HEK293 (cell line): ENCODE data around the gene KCNQ1.
A peak's percentile ranks its signal among the peaks of the same experiment; 100 is the strongest.

ENCODE experiments used
- CTCF ChIA-PET: fragments of 350-600 bp; formaldehyde crosslinking; extraction: SDS; loops from one replicate; lab custom pipeline; 2021; ENCODE audit warnings: antibody characterized with exemption; lab: Yijun Ruan, JAX
- POLR2A ChIA-PET: fragments of 300-600 bp; formaldehyde crosslinking; extraction: SDS; loops from one replicate; lab custom pipeline; 2020; ENCODE audit warnings: antibody characterized with exemption, inconsistent platforms; lab: Yijun Ruan, JAX
- H3K27ac ChIP-seq: fragments of 200-500 bp; sonication (Bioruptor generic); 2 replicates; pipeline ENCODE4 v1.5.1; 2014; ENCODE audit warnings: low read depth, low read length, control low read depth, inconsistent platforms; ENCODE audit errors: extremely low read depth
- H3K36me3 ChIP-seq, 2 experiments: fragments of 200-500 bp in 1 of 2; sonication (Bioruptor generic) in 1 of 2; 1 replicate in 1 of 2; 2 replicates in 1 of 2; pipeline ENCODE4 v1.5.1; 2014 to 2017; ENCODE audit warnings: inconsistent platforms in 2 of 2, low read length in 2 of 2; ENCODE audit not compliant: control insufficient read depth in 2 of 2, insufficient read depth in 1 of 2
- H3K4me1 ChIP-seq: fragments of 200-500 bp; sonication (Bioruptor generic); 2 replicates; pipeline ENCODE4 v1.5.1; 2014; ENCODE audit warnings: mild to moderate bottlenecking, low read length, inconsistent platforms; ENCODE audit not compliant: control insufficient read depth, insufficient read depth
- H3K4me3 ChIP-seq: 2 replicates; pipeline ENCODE4 v1.5.1; 2011; ENCODE audit warnings: low read depth, mild to moderate bottlenecking, control low read depth, low read length, moderate library complexity
- H3K9me3 ChIP-seq: fragments of 200-500 bp; sonication (Bioruptor generic); 2 replicates; pipeline ENCODE4 v1.5.1; 2014; ENCODE audit warnings: low read depth, low read length, inconsistent platforms; ENCODE audit not compliant: control insufficient read depth, insufficient read depth
- GLIS1 ChIP-seq: fragments of 450-650 bp; formaldehyde crosslinking; IDR thresholded peaks from 2 replicates; pipeline ENCODE4 v1.5.1; 2016; ENCODE audit warnings: missing biosample characterization, missing genetic modification characterization
- HOXC10 ChIP-seq: sonication (generic); formaldehyde crosslinking; IDR thresholded peaks from 2 replicates; pipeline ENCODE4 v1.8.1; 2023; ENCODE audit warnings: mild to moderate bottlenecking, missing genetic modification reagents
- MYNN ChIP-seq: fragments of 450-650 bp; formaldehyde crosslinking; IDR thresholded peaks from 2 replicates; pipeline ENCODE4 v1.5.1; 2016; ENCODE audit warnings: missing biosample characterization, missing genetic modification characterization, borderline replicate concordance
- RBAK ChIP-seq: fragments of 450-650 bp; formaldehyde crosslinking; IDR thresholded peaks from 2 replicates; pipeline ENCODE4 v1.5.1; 2016; ENCODE audit warnings: missing biosample characterization, missing genetic modification characterization
- TCF7L2 ChIP-seq: IDR thresholded peaks from 2 replicates; pipeline ENCODE4 v1.6.1; 2011; ENCODE audit warnings: low read depth, mild to moderate bottlenecking, inconsistent platforms, low read length, moderate library complexity, borderline replicate concordance
- ZBTB21 ChIP-seq: fragments of 450-650 bp; formaldehyde crosslinking; IDR thresholded peaks from 2 replicates; pipeline ENCODE4 v1.5.1; 2017; ENCODE audit warnings: missing biosample characterization, missing genetic modification characterization
- ZBTB8A ChIP-seq: fragments of 450-650 bp; formaldehyde crosslinking; IDR thresholded peaks from 2 replicates; pipeline ENCODE4 v1.5.1; 2016; ENCODE audit warnings: missing biosample characterization, missing genetic modification characterization
- ZNF112 ChIP-seq: fragments of 450-650 bp; formaldehyde crosslinking; IDR thresholded peaks from 2 replicates; pipeline ENCODE4 v1.5.0; 2017; ENCODE audit warnings: missing biosample characterization, missing genetic modification characterization
- ZNF114 ChIP-seq: fragments of 450-650 bp; formaldehyde crosslinking; IDR thresholded peaks from 2 replicates; pipeline ENCODE4 v1.5.0; 2017; ENCODE audit warnings: missing biosample characterization, missing genetic modification characterization
- ZNF148 ChIP-seq: fragments of 450-650 bp; formaldehyde crosslinking; IDR thresholded peaks from 2 replicates; pipeline ENCODE4 v1.5.0; 2017; ENCODE audit warnings: missing biosample characterization, missing genetic modification characterization, borderline replicate concordance
- ZNF202 ChIP-seq: fragments of 450-650 bp; formaldehyde crosslinking; IDR thresholded peaks from 2 replicates; pipeline ENCODE4 v1.5.1; 2016; ENCODE audit warnings: missing biosample characterization, missing genetic modification characterization, borderline replicate concordance
- ZNF223 ChIP-seq: fragments of 450-650 bp; formaldehyde crosslinking; IDR thresholded peaks from 2 replicates; pipeline ENCODE4 v1.5.1; 2016; ENCODE audit warnings: missing biosample characterization, missing genetic modification characterization
- ZNF248 ChIP-seq: fragments of 450-650 bp; formaldehyde crosslinking; IDR thresholded peaks from 2 replicates; pipeline ENCODE4 v1.5.1; 2017; ENCODE audit warnings: missing biosample characterization, missing genetic modification characterization
- ZNF274 ChIP-seq, 2 experiments: fragments of 200-500 bp in 1 of 2; fragments of 450-650 bp in 1 of 2; sonication (Bioruptor generic) in 1 of 2; formaldehyde crosslinking in 1 of 2; IDR thresholded peaks; 2 replicates each; pipeline versions ENCODE4 v1.5.1 to v1.6.1; 2014 to 2016; ENCODE audit warnings: borderline replicate concordance in 1 of 2, inconsistent platforms in 1 of 2, low read length in 1 of 2, missing biosample characterization in 1 of 2, missing genetic modification characterization in 1 of 2
- ZNF311 ChIP-seq: fragments of 450-650 bp; formaldehyde crosslinking; IDR thresholded peaks from 2 replicates; pipeline ENCODE4 v1.5.1; 2017; ENCODE audit warnings: missing biosample characterization, missing genetic modification characterization, borderline replicate concordance
- ZNF514 ChIP-seq: fragments of 450-650 bp; formaldehyde crosslinking; IDR thresholded peaks from 2 replicates; pipeline ENCODE4 v1.5.1; 2016; ENCODE audit warnings: missing biosample characterization, missing genetic modification characterization
- ZNF560 ChIP-seq: fragments of 450-650 bp; formaldehyde crosslinking; IDR thresholded peaks from 2 replicates; pipeline ENCODE4 v1.5.1; 2017; ENCODE audit warnings: missing biosample characterization, missing genetic modification characterization, borderline replicate concordance
- ZNF707 ChIP-seq: fragments of 450-650 bp; formaldehyde crosslinking; IDR thresholded peaks from 2 replicates; pipeline ENCODE4 v1.5.1; 2016; ENCODE audit warnings: missing biosample characterization, missing genetic modification characterization
- ZNF791 ChIP-seq: fragments of 450-650 bp; formaldehyde crosslinking; IDR thresholded peaks from 2 replicates; pipeline ENCODE4 v1.5.1; 2016; ENCODE audit warnings: missing biosample characterization, missing genetic modification characterization
- ZNF792 ChIP-seq: fragments of 450-650 bp; formaldehyde crosslinking; IDR thresholded peaks from 2 replicates; pipeline ENCODE4 v1.5.1; 2016; ENCODE audit warnings: missing biosample characterization, missing genetic modification characterization
- ZSCAN30 ChIP-seq: fragments of 450-650 bp; IDR thresholded peaks from 2 replicates; pipeline ENCODE4 v1.5.1; 2018; ENCODE audit warnings: missing biosample characterization, mild to moderate bottlenecking, missing genetic modification characterization, moderate library complexity
- TF ChIP-seq, protein P1 (sequence below): fragments of 450-650 bp; IDR thresholded peaks from 2 replicates; pipeline ENCODE4 v1.5.1; 2018; ENCODE audit warnings: missing biosample characterization, missing genetic modification characterization
- TF ChIP-seq, protein P2 (sequence below): fragments of 450-650 bp; formaldehyde crosslinking; IDR thresholded peaks from 2 replicates; pipeline ENCODE4 v1.5.1; 2016; ENCODE audit warnings: missing biosample characterization, missing genetic modification characterization

KCNQ1 gene

DNA sequence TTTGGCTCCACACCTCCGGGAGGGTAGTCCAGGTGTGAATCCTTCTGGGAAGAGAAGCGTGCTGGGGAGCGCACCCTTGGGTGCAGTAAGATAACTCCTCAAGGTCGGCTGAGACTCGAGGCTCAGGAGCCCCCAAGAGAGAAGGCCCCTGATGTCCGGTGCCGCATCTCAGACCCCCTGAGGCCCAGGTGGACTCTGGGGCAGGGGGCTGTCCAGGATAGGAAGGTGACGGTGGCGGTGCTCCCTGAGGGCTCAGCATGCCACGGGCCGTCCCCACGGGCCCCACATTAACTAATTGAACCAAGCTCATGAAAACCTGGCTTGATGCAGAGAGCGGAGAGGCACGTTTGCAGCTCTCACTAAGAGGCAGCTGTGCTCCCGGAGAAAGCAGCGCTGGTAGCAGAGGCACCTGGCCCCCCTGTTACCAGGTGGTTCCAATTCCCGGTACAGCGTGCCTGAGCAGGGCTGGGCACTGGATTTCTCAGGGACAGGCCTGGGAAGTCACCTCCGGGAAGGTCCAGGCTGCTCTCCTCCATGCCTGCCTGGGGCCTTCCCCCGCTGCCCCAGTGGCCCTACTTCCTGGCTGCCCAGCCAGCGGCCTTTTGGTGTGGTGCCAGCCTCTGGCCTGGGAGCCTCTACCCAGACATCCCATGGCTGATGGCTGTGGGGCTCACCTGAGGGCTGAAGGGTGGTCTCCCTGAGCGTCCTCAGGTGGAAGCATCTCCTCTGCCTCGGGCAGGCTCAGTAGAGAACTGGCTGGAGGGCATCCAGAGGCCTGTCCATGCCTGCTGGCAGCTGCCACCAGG is 1.1 kb downstream of the KCNQ1 start:
- Histone ChIP-seq H3K9me3 (no peaks in the 10 kb centered on the region), H3K36me3 (no peaks in the 10 kb centered on the region), H3K27ac (no peak overlapping the region), H3K4me3 (no peak overlapping the region), H3K4me1 (no peaks in the 10 kb centered on the region)
- no peak for TF ChIP-seq ZNF112 (tag by site-specific recombination)
- TF ChIP-seq ZNF223 (tag by site-specific recombination): no peak
- no peak for TF ChIP-seq ZNF248 (tag by site-specific recombination)
- TF ChIP-seq ZNF560 (tag by site-specific recombination): no peak
- TF ChIP-seq HOXC10: no peak
- TF ChIP-seq ZNF202: no peak
- no peak for TF ChIP-seq RBAK (tag by site-specific recombination)
- TF ChIP-seq ZNF707 (tag by site-specific recombination): no peak
- TF ChIP-seq ZNF791 (tag by site-specific recombination): no peak
- ChIA-PET CTCF (interaction anchor here (0.6 kb wide), 2 partner anchors 172 to 564 kb away, joined by 3 read pairs; no protein-coding TSS in a partner anchor), POLR2A (interaction anchor here (0.5 to 1.5 kb wide), 2 partner anchors 68 to 474 kb away, joined by 4 to 9 read pairs; no protein-coding TSS in a partner anchor)

DNA sequence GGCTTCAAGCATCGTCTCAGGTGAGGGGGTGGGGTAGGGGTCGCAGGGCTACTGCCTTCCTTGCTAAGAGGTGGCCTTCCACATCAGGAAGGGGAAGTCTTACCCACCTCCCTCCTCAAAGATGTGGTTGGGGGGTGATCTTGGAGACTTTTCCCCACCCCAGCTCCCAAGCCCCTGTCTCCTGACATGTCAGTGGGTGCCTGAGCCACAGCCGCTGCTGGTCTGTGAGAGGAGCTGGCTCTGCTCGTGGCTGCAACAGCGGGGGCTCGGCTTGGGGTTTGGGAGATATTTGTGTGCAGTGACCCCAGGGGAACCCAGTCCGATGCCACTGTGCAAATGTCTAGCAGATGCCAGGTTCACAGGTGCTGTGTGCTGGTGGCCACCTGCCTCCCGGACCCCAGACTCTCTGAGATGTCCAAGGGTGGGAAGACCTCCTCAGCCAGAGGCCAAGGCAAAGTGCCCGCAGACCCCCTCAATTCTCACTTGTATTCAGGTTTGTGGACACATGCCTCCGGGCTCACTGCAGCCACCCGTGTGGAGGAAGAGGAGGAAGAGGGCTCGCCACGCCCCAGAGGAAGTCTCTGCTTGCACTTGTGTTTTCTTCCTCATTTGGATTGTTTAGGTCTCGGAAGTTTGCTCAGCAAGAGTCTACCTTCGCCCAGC is 1.9 kb downstream of the KCNQ1 start:
- Histone ChIP-seq H3K36me3 (no peaks in the 10 kb centered on the region), H3K4me1 (no peaks in the 10 kb centered on the region), H3K9me3 (no peaks in the 10 kb centered on the region), H3K27ac (no peak overlapping the region), H3K4me3 (no peak overlapping the region)
- ChIA-PET POLR2A (no interaction called here), CTCF (interaction anchor here (0.6 kb wide), 1 partner anchor 565 kb away, joined by 3 read pairs; no protein-coding TSS in a partner anchor)
- TF ChIP-seq, protein P1, sequence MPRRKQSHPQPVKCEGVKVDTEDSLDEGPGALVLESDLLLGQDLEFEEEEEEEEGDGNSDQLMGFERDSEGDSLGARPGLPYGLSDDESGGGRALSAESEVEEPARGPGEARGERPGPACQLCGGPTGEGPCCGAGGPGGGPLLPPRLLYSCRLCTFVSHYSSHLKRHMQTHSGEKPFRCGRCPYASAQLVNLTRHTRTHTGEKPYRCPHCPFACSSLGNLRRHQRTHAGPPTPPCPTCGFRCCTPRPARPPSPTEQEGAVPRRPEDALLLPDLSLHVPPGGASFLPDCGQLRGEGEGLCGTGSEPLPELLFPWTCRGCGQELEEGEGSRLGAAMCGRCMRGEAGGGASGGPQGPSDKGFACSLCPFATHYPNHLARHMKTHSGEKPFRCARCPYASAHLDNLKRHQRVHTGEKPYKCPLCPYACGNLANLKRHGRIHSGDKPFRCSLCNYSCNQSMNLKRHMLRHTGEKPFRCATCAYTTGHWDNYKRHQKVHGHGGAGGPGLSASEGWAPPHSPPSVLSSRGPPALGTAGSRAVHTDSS: 0 out of 2 replicates have a peak, but pooled peaks have one; percentile 14
- TF ChIP-seq ZBTB8A (tag by site-specific recombination) (no peak), ZNF148 (no peak), ZBTB21 (no peak)

- Histone ChIP-seq H3K9me3 (no peaks in the 10 kb centered on the region), H3K36me3 (no peaks in the 10 kb centered on the region), H3K4me1 (no peaks in the 10 kb centered on the region), H3K4me3 (no peak overlapping the region), H3K27ac (no peak overlapping the region)
- CTCF ChIA-PET: no interaction called here
- no peak for TF ChIP-seq MYNN (tag by site-specific recombination)
- TF ChIP-seq, protein P2, sequence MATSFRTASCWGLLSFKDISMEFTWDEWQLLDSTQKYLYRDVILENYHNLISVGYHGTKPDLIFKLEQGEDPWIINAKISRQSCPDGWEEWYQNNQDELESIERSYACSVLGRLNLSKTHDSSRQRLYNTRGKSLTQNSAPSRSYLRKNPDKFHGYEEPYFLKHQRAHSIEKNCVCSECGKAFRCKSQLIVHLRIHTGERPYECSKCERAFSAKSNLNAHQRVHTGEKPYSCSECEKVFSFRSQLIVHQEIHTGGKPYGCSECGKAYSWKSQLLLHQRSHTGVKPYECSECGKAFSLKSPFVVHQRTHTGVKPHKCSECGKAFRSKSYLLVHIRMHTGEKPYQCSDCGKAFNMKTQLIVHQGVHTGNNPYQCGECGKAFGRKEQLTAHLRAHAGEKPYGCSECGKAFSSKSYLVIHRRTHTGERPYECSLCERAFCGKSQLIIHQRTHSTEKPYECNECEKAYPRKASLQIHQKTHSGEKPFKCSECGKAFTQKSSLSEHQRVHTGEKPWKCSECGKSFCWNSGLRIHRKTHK: no peak
- TF ChIP-seq ZNF274 (IDR thresholded peaks at IDR 0.05; ENCODE audit: low read length): no peak
- no peak for TF ChIP-seq ZNF274 (tag by site-specific recombination; IDR thresholded peaks at IDR 0.05; ENCODE audit: borderline replicate concordance)
- TF ChIP-seq TCF7L2: no peak
- no peak for TF ChIP-seq ZNF114 (tag by site-specific recombination)
- no peak for TF ChIP-seq ZNF514
- TF ChIP-seq GLIS1: no peak
- no peak for TF ChIP-seq ZSCAN30 (tag by site-specific recombination)
- no peak for TF ChIP-seq ZNF311 (tag by site-specific recombination)
- TF ChIP-seq ZNF792 (tag by site-specific recombination): no peak
- POLR2A ChIA-PET: no interaction called here
These were observed 2.6 kb downstream of the KCNQ1 start for GRCh38 chr11:2447253-2447950.
